Inflammatory macrophage treated with lipopolysaccharide for 4 hours (primary cell): Measurements from ENCODE around the gene FCN3.

Source experiments
- DNase-seq: peaks from one replicate; pipeline ENCODE4 v3.0.0-alpha.2; 2020

FCN3 gene

GRCh38 chr1:27356619-27357280, 17.9 kb downstream of the FCN3 start:
- no peak for DNase-seq

DNA sequence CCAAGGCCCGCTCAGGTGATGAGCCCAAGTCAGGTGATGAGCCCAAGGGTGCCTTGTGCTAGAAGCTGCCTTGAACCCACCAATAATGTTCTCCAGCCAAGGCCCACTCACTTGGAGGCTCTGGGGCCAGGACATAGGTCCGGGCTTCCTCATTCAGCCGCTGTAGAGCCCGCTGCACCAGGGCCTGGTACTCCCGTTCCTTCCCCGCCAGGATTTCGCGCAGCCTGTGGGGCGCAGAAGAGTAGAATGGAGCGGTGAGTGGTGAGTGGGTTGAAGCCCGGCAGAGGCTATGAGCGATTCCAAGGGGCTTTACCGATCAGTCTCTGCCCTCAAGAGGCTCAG, 18.4 kb downstream of the FCN3 start:
- DNase-seq = no peak

- no peak for DNase-seq
Measured at GRCh38 chr1:27355683-27356082, 18.9 kb downstream of the FCN3 start.

DNA sequence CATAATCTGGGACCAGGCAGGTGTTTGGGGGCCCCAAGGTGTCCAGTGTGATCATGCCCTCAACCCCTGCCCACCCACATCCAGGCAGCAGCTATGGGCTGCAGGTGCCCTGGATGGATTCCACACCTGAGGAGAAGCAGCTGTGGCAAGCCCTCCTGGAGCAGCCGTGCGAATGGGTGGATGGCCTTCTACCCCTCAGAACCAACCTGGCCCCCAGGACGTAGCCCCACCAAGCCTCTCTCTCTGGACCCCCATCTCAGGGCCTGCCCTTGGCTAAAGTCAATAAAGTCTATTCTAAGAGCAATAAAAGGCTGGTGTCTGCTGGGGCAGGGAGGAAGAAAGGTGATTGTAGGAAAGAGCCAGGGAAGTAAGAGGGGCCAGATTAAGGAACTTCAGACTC, 21.0 kb downstream of the FCN3 start:
- DNase-seq = no peak

GRCh38 chr1:27353166-27353565, 21.5 kb downstream of the FCN3 start:
- no peak for DNase-seq

- no peak for DNase-seq
Measured at GRCh38 chr1:27351541-27352107, 23.0 kb downstream of the FCN3 start.

DNA sequence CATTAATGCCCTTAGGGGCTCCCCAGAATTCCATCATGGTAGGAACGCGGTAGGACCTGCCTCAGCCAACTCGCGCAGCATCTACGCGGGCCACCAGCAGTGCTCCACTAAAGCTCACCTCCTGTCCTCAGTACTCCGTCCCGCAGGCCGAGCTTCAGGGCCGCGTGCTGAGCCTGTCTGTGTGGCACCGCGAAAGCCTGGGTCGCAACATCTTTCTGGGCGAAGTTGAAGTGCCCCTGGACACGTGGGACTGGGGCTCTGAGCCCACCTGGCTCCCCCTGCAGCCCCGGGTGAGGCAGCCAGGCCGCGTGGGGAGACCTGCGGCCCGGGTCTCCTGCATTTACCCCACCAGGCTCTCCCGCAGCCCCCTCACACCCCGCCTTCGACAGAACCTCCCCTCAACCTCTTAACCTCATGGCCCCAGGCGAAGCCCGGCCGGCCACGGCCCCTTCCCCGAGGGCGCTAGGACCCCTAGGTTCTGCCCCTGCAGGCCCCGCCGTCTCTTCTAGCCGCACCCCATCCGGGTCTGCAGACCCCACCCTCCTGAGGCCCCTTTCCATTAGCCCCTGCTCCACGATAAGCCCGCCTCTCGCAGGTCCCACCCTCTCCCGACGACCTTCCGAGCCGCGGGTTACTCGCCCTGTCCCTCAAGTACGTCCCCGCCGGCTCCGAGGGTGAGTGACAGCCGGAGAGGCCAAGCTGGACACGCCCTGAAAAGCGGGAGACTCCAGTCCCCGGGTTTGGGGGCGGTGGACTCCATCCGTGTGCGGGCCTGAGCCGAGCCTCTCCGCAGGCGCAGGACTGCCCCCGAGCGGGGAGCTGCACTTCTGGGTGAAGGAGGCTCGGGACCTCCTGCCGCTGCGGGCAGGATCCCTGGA, 23.7 kb downstream of the FCN3 start:
- no peak for DNase-seq

DNA sequence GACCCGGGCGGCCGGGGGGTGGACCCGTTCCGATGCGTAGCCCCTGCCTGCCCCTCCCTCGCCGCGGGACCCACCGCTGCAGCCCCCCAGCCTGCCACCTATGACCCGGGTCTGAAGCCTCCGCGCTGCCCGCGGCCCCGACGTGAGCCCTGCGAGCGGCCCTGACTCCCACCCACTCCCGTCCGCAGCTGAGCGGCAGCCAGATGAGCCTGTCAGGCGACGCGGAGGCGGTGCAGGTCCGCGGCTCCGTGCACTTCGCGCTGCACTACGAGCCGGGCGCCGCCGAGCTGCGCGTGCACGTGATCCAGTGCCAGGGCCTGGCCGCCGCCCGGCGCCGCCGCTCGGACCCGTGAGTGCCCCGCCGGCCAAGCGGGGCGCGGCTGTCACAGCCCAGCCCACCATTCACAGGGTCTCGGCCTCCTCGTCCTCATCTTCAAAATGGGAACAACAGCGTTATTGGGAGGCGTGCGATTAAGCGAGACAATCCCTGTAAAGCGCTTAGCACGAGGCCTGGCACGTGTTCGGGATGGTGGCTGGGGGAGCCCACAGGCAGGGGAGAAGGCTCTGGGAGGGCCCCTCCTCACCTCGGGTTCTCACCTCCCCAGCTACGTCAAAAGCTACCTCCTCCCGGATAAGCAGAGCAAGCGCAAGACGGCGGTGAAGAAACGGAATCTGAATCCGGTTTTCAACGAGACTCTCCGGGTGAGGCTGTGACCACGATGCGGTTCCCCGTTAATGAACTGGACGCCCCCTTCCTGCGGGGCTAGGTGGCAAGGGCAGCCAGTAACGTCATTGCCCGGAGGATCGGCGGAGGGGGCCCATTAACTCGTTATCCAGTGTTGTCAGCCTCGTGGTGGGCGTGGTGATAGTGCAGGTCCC, 24.6 kb downstream of the FCN3 start:
- DNase-seq = no peak

- DNase-seq = no peak
Measured at GRCh38 chr1:27348861-27349783, 25.5 kb downstream of the FCN3 start.

GRCh38 chr1:27346991-27347624, 27.5 kb downstream of the FCN3 start:
- no peak for DNase-seq

- no peak for DNase-seq
Measured at GRCh38 chr1:27346357-27346756, 28.3 kb downstream of the FCN3 start.

DNA sequence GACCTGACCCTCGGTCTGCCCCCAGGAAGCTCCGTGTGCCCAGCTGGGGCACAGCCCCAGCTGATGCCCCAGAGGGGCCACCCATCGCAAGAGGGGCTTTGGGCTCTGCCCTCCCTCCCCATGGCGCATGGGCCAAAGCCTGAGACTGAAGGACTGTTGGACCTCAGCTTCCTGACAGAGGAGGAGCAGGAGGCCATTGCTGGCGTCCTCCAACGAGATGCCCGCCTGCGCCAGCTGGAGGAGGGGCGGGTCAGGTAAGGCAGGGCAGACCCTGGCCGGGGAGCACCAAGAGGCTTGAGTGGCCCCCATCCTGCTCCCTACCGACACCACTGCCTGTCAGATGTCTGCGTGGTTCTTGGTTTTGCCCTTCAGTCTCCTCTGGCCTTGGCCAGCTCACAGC, 29.4 kb downstream of the FCN3 start:
- DNase-seq = no peak

DNA sequence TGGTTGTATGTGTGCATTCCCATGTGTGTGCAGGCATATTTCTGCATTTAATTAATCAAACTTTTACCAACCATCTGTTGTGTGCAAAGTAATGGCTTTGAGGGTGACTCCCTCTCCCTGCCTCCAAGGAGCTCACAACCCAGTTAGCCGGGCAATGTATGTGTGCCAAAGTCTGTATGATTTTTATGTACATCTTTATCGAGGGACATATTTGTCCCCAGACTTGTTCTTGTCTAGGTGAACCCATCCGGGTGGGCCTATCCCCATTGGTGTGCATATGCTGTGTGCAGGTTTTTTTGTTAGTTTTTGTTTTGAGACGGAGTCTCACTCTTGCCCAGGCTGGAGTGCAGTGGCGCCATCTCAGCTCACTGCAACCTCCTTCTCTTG, 31.0 kb downstream of the FCN3 start:
- no peak for DNase-seq

DNA sequence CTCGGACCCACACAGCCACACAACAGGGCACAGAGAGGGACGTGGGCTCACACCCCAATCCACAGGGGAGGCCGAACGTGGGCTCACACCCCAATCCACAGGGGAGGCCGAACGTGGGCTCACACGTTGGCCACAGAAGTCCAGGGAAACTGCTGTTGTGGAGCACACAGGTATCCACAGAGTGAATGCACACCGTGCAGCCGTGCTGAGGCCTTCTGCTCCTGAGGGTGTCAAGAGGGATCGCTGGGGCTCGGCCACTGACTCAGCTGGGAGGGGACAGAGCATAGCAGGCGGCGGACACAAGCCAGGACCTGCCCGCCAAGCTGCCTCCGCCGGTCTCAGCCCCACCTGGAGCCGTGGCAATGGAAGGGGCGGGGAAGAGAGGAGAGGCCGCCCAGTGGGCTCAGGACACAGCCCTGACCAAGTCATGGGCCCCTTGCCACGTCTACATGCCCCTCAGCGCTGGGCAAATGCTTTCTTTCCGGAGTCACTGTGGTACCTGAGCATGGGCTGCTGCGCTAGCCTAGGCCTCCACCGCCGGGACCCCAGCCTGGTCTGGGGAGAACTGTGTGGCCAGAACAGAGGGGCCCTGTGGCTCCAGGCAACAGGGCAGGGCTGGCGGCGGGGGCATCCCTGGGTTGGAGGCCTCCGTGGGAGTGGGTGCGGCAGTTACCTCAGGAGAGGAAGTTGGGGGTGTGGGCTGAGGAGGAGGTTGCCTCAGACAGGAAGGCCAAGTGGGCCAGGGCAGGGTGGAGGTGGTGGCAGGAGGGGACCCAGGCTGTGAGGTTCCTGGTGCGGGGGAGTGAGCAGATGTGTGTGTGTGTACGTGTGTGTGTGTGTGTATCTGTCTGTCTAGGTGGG, 31.6 kb downstream of the FCN3 start:
- DNase-seq = peak; percentile 37

DNA sequence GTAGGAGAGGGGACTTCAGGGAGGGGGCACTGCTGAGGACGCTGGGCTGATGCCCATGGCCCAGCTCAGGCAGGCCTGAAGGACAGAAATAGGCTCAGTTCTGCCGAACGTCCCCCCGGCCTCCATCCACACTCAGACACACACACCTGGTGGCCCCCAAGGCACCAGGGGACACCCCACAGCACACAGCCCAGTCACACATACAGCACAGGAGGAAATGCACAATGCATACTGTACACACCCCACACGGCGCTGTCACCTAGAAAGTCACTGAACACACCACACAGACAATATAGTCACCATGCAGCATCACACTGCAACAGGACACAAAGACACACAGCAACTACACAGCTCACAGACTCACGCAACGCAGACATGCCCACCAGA, 32.2 kb downstream of the FCN3 start:
- DNase-seq = no peak

DNA sequence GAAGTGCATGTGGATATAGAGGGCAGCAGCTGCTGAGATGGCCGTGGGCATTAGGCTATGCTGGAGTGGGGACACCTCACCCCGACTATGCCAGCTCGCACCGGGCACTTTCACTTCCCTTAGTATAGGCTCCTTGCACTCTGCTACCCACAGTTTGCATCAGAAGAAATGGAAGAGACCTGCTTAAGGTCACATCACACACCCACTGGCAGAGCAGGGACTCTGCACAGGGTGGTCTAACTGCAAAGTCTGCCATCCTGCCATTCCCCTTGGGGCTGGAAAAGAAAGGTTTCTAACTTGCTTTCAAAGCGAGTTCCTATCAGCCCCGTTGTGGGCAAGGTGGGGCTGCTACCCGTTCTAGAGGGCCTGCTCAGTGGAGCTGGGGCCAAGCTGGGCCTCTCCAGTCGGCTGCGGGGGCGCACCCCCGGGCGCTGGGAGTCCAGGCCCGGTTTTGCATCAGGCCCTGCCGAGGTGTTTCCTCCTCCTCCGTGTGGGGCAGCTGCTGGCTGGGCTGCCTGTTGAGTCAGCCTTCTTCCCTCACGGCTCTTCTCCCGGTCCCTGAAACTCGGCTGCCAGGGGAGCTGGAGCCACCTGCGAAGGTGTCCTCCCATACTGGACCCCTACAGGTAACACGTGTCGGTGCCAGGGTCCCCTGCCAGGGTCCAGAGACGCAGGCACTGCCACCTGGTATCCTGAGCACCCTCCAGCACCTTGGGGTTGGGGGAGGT, 32.9 kb downstream of the FCN3 start, which contains the start of gene SYTL1:
SYTL1 (plus strand) TSS at position 498 of the 728 bp plus-strand sequence. CDS start 3,313 bp downstream, outside the sequence.
- peak; percentile 65 for DNase-seq

- no peak for DNase-seq
Measured at GRCh38 chr1:27339213-27339612, 35.4 kb downstream of the FCN3 start.

GRCh38 chr1:27338751-27339150, 35.9 kb downstream of the FCN3 start:
- DNase-seq = no peak

- no peak for DNase-seq
Measured at GRCh38 chr1:27336756-27337155, 37.9 kb downstream of the FCN3 start.
